Measurements from ENCODE around the gene PILRA. TPM values are rescaled to one million over a fixed set of nuclear protein-coding genes. Genes with fewer than 3 reads are reported as not detected.

PILRA gene
- total and polyA plus RNA-seq, 4 donors: 1.5 to 3.5 (median 3.1) TPM

Small RNA genes lying within 50 kb of the gene (small RNA-seq; reads per million reads assigned to genes)
- not detected for gene RF00019

Other genes with a start within 250 kb of the PILRA start
- 1 to 10 TPM; 1.4 TPM for gene MBLAC1, start 246.5 kb upstream of the PILRA start, total RNA-seq
- gene MBLAC1, start 246.5 kb upstream of the PILRA start, polyA plus RNA-seq: 1 to 10 TPM; 1.0 to 1.3 TPM
- gene LAMTOR4, start 224.6 kb upstream of the PILRA start, total RNA-seq: 10 to 100 TPM; 28.4 to 39.8 TPM
- gene LAMTOR4, start 224.6 kb upstream of the PILRA start, polyA plus RNA-seq: 100 to 1,000 TPM in 1 of 2 donors, 10 to 100 TPM in 1; 75.5 to 112 TPM
- 1 to 10 TPM; 3.5 to 6.9 TPM for gene TRAPPC14, start 214.8 kb upstream of the PILRA start, total RNA-seq
- gene TRAPPC14, start 214.8 kb upstream of the PILRA start, polyA plus RNA-seq: 1 to 10 TPM; 2.8 to 9.7 TPM
- under 1 TPM; 0.17 to 0.28 TPM for gene GAL3ST4, start 204.9 kb upstream of the PILRA start, total RNA-seq
- gene GAL3ST4, start 204.9 kb upstream of the PILRA start, polyA plus RNA-seq: under 1 TPM; 0.18 to 0.57 TPM
- gene GPC2, start 196.1 kb upstream of the PILRA start, total RNA-seq: under 1 TPM; 0.33 to 0.79 TPM
- gene GPC2, start 196.1 kb upstream of the PILRA start, polyA plus RNA-seq: under 1 TPM in 1 of 2 donors, not detected in 1; 0.14 TPM
- gene STAG3, start 195.6 kb upstream of the PILRA start, total RNA-seq: 1 to 10 TPM in 1 of 2 donors, under 1 TPM in 1; 0.28 to 1.1 TPM
- 1 to 10 TPM; 5.4 to 7.0 TPM for gene STAG3, start 195.6 kb upstream of the PILRA start, polyA plus RNA-seq
- under 1 TPM; 0.37 to 0.59 TPM for gene PVRIG, start 153.5 kb upstream of the PILRA start, total RNA-seq
- under 1 TPM; 0.58 to 0.81 TPM for gene PVRIG, start 153.5 kb upstream of the PILRA start, polyA plus RNA-seq
- not detected for gene SPDYE3, start 65.8 kb upstream of the PILRA start, total RNA-seq
- 1 to 10 TPM in 1 of 2 donors, under 1 TPM in 1; 0.07 to 1.7 TPM for gene SPDYE3, start 65.8 kb upstream of the PILRA start, polyA plus RNA-seq
- 10 to 100 TPM in 1 of 2 donors, 1 to 10 TPM in 1; 6.0 to 50.8 TPM for gene PILRB, start 15.4 kb upstream of the PILRA start, total RNA-seq
- gene PILRB, start 15.4 kb upstream of the PILRA start, polyA plus RNA-seq: 10 to 100 TPM; 12.2 to 16.5 TPM
- gene ZCWPW1, start 55.2 kb downstream of the PILRA start, total RNA-seq: 1 to 10 TPM; 1.4 to 2.3 TPM
- 1 to 10 TPM; 3.3 TPM for gene ZCWPW1, start 55.2 kb downstream of the PILRA start, polyA plus RNA-seq
- 10 to 100 TPM; 13.5 to 19.6 TPM for gene MEPCE, start 56.3 kb downstream of the PILRA start, total RNA-seq
- 10 to 100 TPM in 1 of 2 donors, 1 to 10 TPM in 1; 6.7 to 21.8 TPM for gene MEPCE, start 56.3 kb downstream of the PILRA start, polyA plus RNA-seq
- gene PPP1R35, start 63.0 kb downstream of the PILRA start, total RNA-seq: 1 to 10 TPM; 6.6 to 7.4 TPM
- 10 to 100 TPM in 1 of 2 donors, 1 to 10 TPM in 1; 7.8 to 12.2 TPM for gene PPP1R35, start 63.0 kb downstream of the PILRA start, polyA plus RNA-seq
- under 1 TPM; 0.17 to 0.33 TPM for gene SPACDR, start 90.8 kb downstream of the PILRA start, total RNA-seq
- under 1 TPM in 1 of 2 donors, not detected in 1; 0.06 TPM for gene SPACDR, start 90.8 kb downstream of the PILRA start, polyA plus RNA-seq
- 10 to 100 TPM in 1 of 2 donors, 1 to 10 TPM in 1; 6.9 to 21.2 TPM for gene TSC22D4, start 105.7 kb downstream of the PILRA start, total RNA-seq
- 10 to 100 TPM in 1 of 2 donors, 1 to 10 TPM in 1; 5.5 to 15.9 TPM for gene TSC22D4, start 105.7 kb downstream of the PILRA start, polyA plus RNA-seq
- under 1 TPM; 0.08 to 0.09 TPM for gene NYAP1, start 110.4 kb downstream of the PILRA start, total RNA-seq
- under 1 TPM in 1 of 2 donors, not detected in 1; 0.29 TPM for gene NYAP1, start 110.4 kb downstream of the PILRA start, polyA plus RNA-seq
- gene AGFG2, start 165.7 kb downstream of the PILRA start, total RNA-seq: 10 to 100 TPM; 37.2 to 48.8 TPM
- 10 to 100 TPM; 37.4 to 47.2 TPM for gene AGFG2, start 165.7 kb downstream of the PILRA start, polyA plus RNA-seq
- gene SAP25, start 200.4 kb downstream of the PILRA start, total RNA-seq: under 1 TPM in 1 of 2 donors, not detected in 1; 0.33 TPM
- under 1 TPM; 0.56 to 0.84 TPM for gene SAP25, start 200.4 kb downstream of the PILRA start, polyA plus RNA-seq
- gene LRCH4, start 212.6 kb downstream of the PILRA start, total RNA-seq: 10 to 100 TPM in 1 of 2 donors, 1 to 10 TPM in 1; 8.2 to 25.8 TPM
- 10 to 100 TPM in 1 of 2 donors, 1 to 10 TPM in 1; 9.1 to 16.9 TPM for gene LRCH4, start 212.6 kb downstream of the PILRA start, polyA plus RNA-seq
- gene FBXO24, start 212.8 kb downstream of the PILRA start, total RNA-seq: 1 to 10 TPM in 1 of 2 donors, under 1 TPM in 1; 0.67 to 1.3 TPM
- under 1 TPM; 0.25 to 0.32 TPM for gene FBXO24, start 212.8 kb downstream of the PILRA start, polyA plus RNA-seq
- gene PCOLCE, start 228.9 kb downstream of the PILRA start, total RNA-seq: 10 to 100 TPM in 1 of 2 donors, 1 to 10 TPM in 1; 6.7 to 13.1 TPM
- 10 to 100 TPM; 10.4 to 38.2 TPM for gene PCOLCE, start 228.9 kb downstream of the PILRA start, polyA plus RNA-seq
- 1 to 10 TPM; 3.5 to 6.3 TPM for gene MOSPD3, start 239.1 kb downstream of the PILRA start, total RNA-seq
- gene MOSPD3, start 239.1 kb downstream of the PILRA start, polyA plus RNA-seq: 10 to 100 TPM; 10.8 to 15.7 TPM